Stimulated activated CD4-positive, alpha-beta T cell treated with anti-CD3 and anti-CD28 coated beads, TNF-alpha, amount 100 ng/mL, for 4 hours (primary cell): Measurements from ENCODE around the gene ESYT2.

Source experiments
- DNase-seq, 3 experiments: peaks; one replicate each; pipeline ENCODE4 v3.0.0-alpha.2; 2020; ENCODE audit warnings: low read depth in 3 of 3

Gene ESYT2

GRCh38 chr7:158745057-158745715 lies 84.1 kb downstream of the ESYT2 start:
- DNase-seq, result no peak

- no peak for DNase-seq
Measured at GRCh38 chr7:158744070-158744469, 85.2 kb downstream of the ESYT2 start.

- no peak for DNase-seq
Measured at GRCh38 chr7:158743219-158743618, 86.1 kb downstream of the ESYT2 start.

GRCh38 chr7:158742065-158742821 lies 87.1 kb downstream of the ESYT2 start:
- no peak for DNase-seq

- DNase-seq, result no peak
Measured at GRCh38 chr7:158741294-158741666, 88.0 kb downstream of the ESYT2 start.

GRCh38 chr7:158740657-158741293 lies 88.5 kb downstream of the ESYT2 start:
- DNase-seq, result no peak

- no peak for DNase-seq
Measured at GRCh38 chr7:158740013-158740656, 89.2 kb downstream of the ESYT2 start.

GRCh38 chr7:158738841-158739240 lies 90.5 kb downstream of the ESYT2 start:
- no peak for DNase-seq

GRCh38 chr7:158737064-158737695 lies 92.1 kb downstream of the ESYT2 start:
- DNase-seq, result no peak

GRCh38 chr7:158735935-158736334 lies 93.4 kb downstream of the ESYT2 start:
- DNase-seq, result no peak

GRCh38 chr7:158734861-158735260 lies 94.4 kb downstream of the ESYT2 start:
- DNase-seq, result no peak

GRCh38 chr7:158733775-158734494 lies 95.4 kb downstream of the ESYT2 start:
- no peak for DNase-seq

- no peak for DNase-seq
Measured at GRCh38 chr7:158733220-158733519, 96.1 kb downstream of the ESYT2 start.

GRCh38 chr7:158732494-158733219 lies 96.7 kb downstream of the ESYT2 start:
- no peak for DNase-seq

- DNase-seq, result no peak
Measured at GRCh38 chr7:158731761-158732160, 97.5 kb downstream of the ESYT2 start.

- DNase-seq, result no peak
Measured at GRCh38 chr7:158730383-158731346, 98.6 kb downstream of the ESYT2 start.

- no peak for DNase-seq
Measured at GRCh38 chr7:158729646-158730382, 99.5 kb downstream of the ESYT2 start.

GRCh38 chr7:158728911-158729645 lies 100.2 kb downstream of the ESYT2 start:
- no peak for DNase-seq
